ENCODE measurements around the gene FOLR1.

The FOLR1 gene

GRCh38 chr11:72216638-72217037 is 24.7 kb downstream of the FOLR1 start, which contains the start of gene FOLR2:
TSS of gene FOLR2 (plus strand) at chr11:72216794. CDS start at chr11:72218585, 1,791 bp downstream.
- no peak within 1 kb of the TSS for H2AFZ ChIP-seq (ENCODE audit: low read depth, low read length)
- TF ChIP-seq, protein P1, sequence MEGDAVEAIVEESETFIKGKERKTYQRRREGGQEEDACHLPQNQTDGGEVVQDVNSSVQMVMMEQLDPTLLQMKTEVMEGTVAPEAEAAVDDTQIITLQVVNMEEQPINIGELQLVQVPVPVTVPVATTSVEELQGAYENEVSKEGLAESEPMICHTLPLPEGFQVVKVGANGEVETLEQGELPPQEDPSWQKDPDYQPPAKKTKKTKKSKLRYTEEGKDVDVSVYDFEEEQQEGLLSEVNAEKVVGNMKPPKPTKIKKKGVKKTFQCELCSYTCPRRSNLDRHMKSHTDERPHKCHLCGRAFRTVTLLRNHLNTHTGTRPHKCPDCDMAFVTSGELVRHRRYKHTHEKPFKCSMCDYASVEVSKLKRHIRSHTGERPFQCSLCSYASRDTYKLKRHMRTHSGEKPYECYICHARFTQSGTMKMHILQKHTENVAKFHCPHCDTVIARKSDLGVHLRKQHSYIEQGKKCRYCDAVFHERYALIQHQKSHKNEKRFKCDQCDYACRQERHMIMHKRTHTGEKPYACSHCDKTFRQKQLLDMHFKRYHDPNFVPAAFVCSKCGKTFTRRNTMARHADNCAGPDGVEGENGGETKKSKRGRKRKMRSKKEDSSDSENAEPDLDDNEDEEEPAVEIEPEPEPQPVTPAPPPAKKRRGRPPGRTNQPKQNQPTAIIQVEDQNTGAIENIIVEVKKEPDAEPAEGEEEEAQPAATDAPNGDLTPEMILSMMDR (IDR thresholded peaks at IDR 0.05; ENCODE audit: borderline replicate concordance, extremely low read depth, low read length, poor library complexity, severe bottlenecking) = no peak
- TF ChIP-seq EZH2 (IDR thresholded peaks at IDR 0.05; ENCODE audit: borderline replicate concordance, low read depth, low read length, severe bottlenecking) = no peak
- ATAC-seq (ENCODE audit: insufficient read depth, low read depth) = no peak
- no peaks in the 10 kb centered on the region for H3K79me2 ChIP-seq (ENCODE audit: insufficient read depth, low read length)
- H3K36me3 ChIP-seq (ENCODE audit: insufficient read depth, low read length) = no peaks in the 10 kb centered on the region
- H3K4me3 ChIP-seq (ENCODE audit: low read depth in 1 of 2, low read length in 2 of 2) = no peak within 1 kb of the TSS
- no peak within 1 kb of the TSS for H3K9ac ChIP-seq (ENCODE audit: low read depth, low read length)
- H4K20me1 ChIP-seq (ENCODE audit: insufficient read depth, low read length) = no peaks in the 10 kb centered on the region
- no peak within 1 kb of the TSS for H3K4me2 ChIP-seq (ENCODE audit: insufficient read depth, low read length)
- H3K27me3 ChIP-seq (ENCODE audit: insufficient read depth, low read length, poor library complexity) = peaks cover 23% of the 10 kb centered on the region
- no peak within 1 kb of the TSS for H3K27ac ChIP-seq (ENCODE audit: low read length)
- H3K4me1 ChIP-seq (ENCODE audit: insufficient read depth, low read length) = no peaks in the 10 kb centered on the region
- H3K9me3 ChIP-seq (ENCODE audit: insufficient read depth, low read length, severe bottlenecking) = no peaks in the 10 kb centered on the region
- DNase-seq = no peak

DNA sequence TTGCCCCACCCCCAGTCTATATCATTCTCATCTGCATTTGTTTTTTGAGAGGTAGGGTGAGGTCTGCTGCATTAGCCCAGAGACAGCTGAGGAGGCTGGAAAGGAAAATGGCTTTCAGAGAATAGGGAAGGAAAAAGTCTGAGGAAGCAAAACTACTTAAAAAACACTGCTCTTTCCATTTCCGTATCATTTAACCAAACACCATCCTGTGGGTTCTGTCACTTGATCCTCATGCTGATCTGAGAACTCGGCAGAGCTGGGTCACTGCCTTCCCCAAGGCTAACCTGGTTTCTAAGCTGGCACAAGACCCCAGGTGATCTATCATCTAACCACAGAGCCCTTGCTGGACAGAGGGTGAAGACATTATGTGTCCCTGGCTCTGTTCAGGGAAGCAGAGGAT is 25.9 kb downstream of the FOLR1 start:
- ATAC-seq (ENCODE audit: insufficient read depth, low read depth) (no peak), DNase-seq (no peak)
- Histone ChIP-seq H3K4me2 (ENCODE audit: insufficient read depth, low read length) (no peak overlapping the region), H3K27me3 (ENCODE audit: insufficient read depth, low read length, poor library complexity) (peaks cover 23% of the 10 kb centered on the region), H2AFZ (ENCODE audit: low read depth, low read length) (no peak overlapping the region), H3K4me1 (ENCODE audit: insufficient read depth, low read length) (peaks cover 9% of the 10 kb centered on the region), H3K9ac (ENCODE audit: low read depth, low read length) (no peak overlapping the region), H3K36me3 (ENCODE audit: insufficient read depth, low read length) (no peaks in the 10 kb centered on the region), H3K4me3 (ENCODE audit: low read depth in 1 of 2, low read length in 2 of 2) (no peak overlapping the region), H3K27ac (ENCODE audit: low read length) (no peak overlapping the region), H3K9me3 (ENCODE audit: insufficient read depth, low read length, severe bottlenecking) (no peaks in the 10 kb centered on the region), H3K79me2 (ENCODE audit: insufficient read depth, low read length) (no peaks in the 10 kb centered on the region), H4K20me1 (ENCODE audit: insufficient read depth, low read length) (no peaks in the 10 kb centered on the region)
- TF ChIP-seq, protein P1 (IDR thresholded peaks at IDR 0.05; ENCODE audit: borderline replicate concordance, extremely low read depth, low read length, poor library complexity, severe bottlenecking) = no peak
- TF ChIP-seq EZH2 (IDR thresholded peaks at IDR 0.05; ENCODE audit: borderline replicate concordance, low read depth, low read length, severe bottlenecking) = no peak

DNA sequence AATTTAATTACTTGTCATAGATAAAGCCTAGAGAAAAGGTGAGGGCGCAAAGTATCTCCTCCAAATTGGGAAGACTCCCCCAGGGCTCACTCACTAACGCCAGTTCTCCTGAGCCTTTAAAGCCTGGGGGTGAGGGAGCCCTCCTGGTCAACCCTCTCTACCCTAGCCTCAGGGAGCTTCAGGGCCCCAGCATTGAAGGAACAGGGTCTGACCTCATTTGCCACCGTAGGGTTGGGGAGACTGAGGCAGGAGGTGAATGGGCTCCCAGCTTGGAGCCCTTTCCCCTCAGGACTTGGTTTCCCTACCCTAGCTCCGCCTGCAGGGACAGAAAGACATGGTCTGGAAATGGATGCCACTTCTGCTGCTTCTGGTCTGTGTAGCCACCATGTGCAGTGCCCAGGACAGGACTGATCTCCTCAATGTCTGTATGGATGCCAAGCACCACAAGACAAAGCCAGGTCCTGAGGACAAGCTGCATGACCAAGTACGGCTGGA is 26.4 kb downstream of the FOLR1 start:
- peaks cover 23% of the 10 kb centered on the region for H3K27me3 ChIP-seq (ENCODE audit: insufficient read depth, low read length, poor library complexity)
- ATAC-seq (ENCODE audit: insufficient read depth, low read depth) (no peak), DNase-seq (no peak)
- H4K20me1 ChIP-seq (ENCODE audit: insufficient read depth, low read length) = no peaks in the 10 kb centered on the region
- no peak overlapping the region for H3K4me3 ChIP-seq (ENCODE audit: low read depth in 1 of 2, low read length in 2 of 2)
- no peak overlapping the region for H3K4me2 ChIP-seq (ENCODE audit: insufficient read depth, low read length)
- no peak overlapping the region for H2AFZ ChIP-seq (ENCODE audit: low read depth, low read length)
- no peaks in the 10 kb centered on the region for H3K79me2 ChIP-seq (ENCODE audit: insufficient read depth, low read length)
- no peak for TF ChIP-seq EZH2 (IDR thresholded peaks at IDR 0.05; ENCODE audit: borderline replicate concordance, low read depth, low read length, severe bottlenecking)
- TF ChIP-seq, protein P1 (IDR thresholded peaks at IDR 0.05; ENCODE audit: borderline replicate concordance, extremely low read depth, low read length, poor library complexity, severe bottlenecking) = no peak
- no peak overlapping the region for H3K27ac ChIP-seq (ENCODE audit: low read length)
- H3K9me3 ChIP-seq (ENCODE audit: insufficient read depth, low read length, severe bottlenecking) = no peaks in the 10 kb centered on the region
- H3K9ac ChIP-seq (ENCODE audit: low read depth, low read length) = no peak overlapping the region
- no peaks in the 10 kb centered on the region for H3K36me3 ChIP-seq (ENCODE audit: insufficient read depth, low read length)
- H3K4me1 ChIP-seq (ENCODE audit: insufficient read depth, low read length) = peaks cover 9% of the 10 kb centered on the region

All from DND-41 (cell line).